Muscle of arm (tissue), 14 donors: ENCODE results near the gene RPEL1. TPM values are rescaled to one million over a fixed set of nuclear protein-coding genes. Genes with fewer than 3 reads are reported as not detected.
A peak's percentile ranks its signal among the peaks of the same experiment; 100 is the strongest.
"Not testable (repeated sequence)": the region's sequence is repeated elsewhere in the genome, so short reads cannot be mapped to it uniquely, and the experiment has no call there.

Experiments
- DNase-seq: peaks from one replicate; pipeline ENCODE4 v3.0.0-alpha.2; 2013
- long read RNA-seq, 11 donors: transcript quantifications; one replicate each; lab custom pipeline, GENCODE V29; 2026
- polyA plus RNA-seq, 12 donors: library from polyadenylated mRNA; unstranded; fragments of 120-200 nt; gene quantifications; one replicate each; pipeline ENCODE4 v1.2.1, GENCODE V29; 2013; ENCODE audit not compliant: insufficient read length in 12 of 12

Gene RPEL1
- not detected for polyA plus RNA-seq
- long read RNA-seq, donor 1: 0 reads
- long read RNA-seq, donor 2: 0 reads
- long read RNA-seq, donor 3: 0 reads
- long read RNA-seq, donor 4: 0 reads
- long read RNA-seq, donor 5: 0 reads
- long read RNA-seq, donor 6, partial matches to known transcripts: 0 of 1 reads
- long read RNA-seq, donor 6, other reads (novel, unspliced or antisense): 0 of 1 reads
- long read RNA-seq, donor 7: 0 reads
- long read RNA-seq, donor 8: 0 reads
- long read RNA-seq, donor 9: 0 reads
- long read RNA-seq, donor 10: 0 reads
- long read RNA-seq, donor 11: 0 reads

DNA sequence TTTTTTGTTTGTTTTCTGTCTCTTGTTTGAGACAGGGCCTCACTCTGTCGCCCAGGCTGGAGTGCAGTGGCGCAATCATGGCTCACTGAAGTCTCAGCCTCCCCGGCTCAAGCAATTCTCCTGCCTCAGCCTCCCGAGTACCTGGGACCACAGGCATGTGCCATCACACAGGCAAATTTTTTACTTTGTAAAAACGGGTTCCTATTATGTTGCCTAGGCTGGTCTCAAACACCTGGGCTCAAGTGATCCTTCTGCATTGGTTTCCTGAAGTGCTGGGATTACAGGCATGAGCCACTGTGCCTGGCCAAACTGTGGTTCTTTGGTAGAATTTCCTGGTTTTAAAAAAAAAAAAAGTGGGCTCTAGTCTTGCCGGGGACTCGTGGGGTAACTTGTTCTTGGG is at the start of gene RPEL1:
RPEL1 (plus strand) TSS at position 301 of the 400 bp plus-strand sequence. CDS start 110 bp downstream, outside the sequence.
- not testable (repeated sequence) for DNase-seq

DNA sequence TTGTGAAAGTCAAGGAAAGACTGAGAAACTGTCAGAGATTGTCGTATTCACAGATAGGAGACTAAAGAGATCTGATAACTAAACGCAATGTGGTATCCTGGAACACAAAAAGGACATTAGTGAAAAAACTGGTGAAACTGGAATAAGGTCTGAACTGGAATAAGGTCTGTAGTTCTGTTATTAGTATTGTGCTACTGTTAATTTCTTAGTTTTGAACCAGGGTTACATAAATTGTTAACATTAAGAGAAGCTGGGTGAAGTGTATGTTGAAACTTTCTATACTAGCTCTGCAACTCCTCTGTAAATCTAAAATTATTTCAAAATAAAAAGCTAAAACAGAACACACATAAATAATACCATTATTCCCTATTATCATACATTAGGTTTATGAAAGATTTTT is 49.2 kb upstream of the RPEL1 start:
- no peak for DNase-seq

GRCh38 chr10:103197174-103197573 is 48.5 kb upstream of the RPEL1 start:
- peak; percentile 13 for DNase-seq

DNA sequence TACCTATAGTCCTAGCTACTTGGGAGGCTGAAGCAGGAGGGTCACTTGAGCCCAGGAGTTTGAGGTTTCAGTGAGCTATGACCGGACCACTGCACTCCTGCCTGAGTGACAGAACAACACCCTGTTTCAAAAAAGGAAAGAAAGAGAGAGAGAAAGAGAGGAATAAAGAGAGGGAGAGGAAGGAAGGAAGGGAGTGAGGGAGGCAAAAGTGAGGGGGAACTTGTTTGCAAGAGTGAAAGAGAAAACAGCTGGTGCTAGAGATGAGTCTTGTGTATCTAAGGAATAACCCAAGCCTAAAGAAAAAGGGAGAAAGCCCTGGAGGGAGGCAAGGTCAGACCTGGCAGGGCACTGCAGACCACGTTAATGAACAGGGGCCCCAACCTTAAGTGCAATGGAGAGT is 47.8 kb upstream of the RPEL1 start:
- no peak for DNase-seq

GRCh38 chr10:103198648-103199047 is 47.0 kb upstream of the RPEL1 start:
- DNase-seq: no peak

DNA sequence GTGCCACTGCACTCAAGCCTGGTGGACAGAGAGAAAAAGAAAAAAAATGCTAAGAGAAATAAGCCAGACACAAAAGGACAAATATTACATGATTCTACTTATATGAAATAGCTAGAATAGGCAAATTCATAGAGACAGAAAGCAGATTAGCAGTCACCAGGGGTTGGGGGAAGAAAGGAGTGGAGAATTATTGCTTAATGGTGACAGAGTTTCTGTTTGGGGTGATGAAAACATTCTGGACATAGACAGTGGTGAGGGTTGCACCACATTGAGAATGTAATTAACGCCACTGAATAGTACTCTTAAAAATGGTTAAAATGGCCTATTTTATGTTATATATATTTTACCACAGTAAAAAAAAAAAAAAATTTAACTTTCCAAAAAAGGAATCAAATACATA is 46.2 kb upstream of the RPEL1 start:
- DNase-seq: no peak

GRCh38 chr10:103202319-103202718 is 43.4 kb upstream of the RPEL1 start:
- no peak for DNase-seq

GRCh38 chr10:103203466-103203865 is 42.2 kb upstream of the RPEL1 start:
- DNase-seq: no peak

DNA sequence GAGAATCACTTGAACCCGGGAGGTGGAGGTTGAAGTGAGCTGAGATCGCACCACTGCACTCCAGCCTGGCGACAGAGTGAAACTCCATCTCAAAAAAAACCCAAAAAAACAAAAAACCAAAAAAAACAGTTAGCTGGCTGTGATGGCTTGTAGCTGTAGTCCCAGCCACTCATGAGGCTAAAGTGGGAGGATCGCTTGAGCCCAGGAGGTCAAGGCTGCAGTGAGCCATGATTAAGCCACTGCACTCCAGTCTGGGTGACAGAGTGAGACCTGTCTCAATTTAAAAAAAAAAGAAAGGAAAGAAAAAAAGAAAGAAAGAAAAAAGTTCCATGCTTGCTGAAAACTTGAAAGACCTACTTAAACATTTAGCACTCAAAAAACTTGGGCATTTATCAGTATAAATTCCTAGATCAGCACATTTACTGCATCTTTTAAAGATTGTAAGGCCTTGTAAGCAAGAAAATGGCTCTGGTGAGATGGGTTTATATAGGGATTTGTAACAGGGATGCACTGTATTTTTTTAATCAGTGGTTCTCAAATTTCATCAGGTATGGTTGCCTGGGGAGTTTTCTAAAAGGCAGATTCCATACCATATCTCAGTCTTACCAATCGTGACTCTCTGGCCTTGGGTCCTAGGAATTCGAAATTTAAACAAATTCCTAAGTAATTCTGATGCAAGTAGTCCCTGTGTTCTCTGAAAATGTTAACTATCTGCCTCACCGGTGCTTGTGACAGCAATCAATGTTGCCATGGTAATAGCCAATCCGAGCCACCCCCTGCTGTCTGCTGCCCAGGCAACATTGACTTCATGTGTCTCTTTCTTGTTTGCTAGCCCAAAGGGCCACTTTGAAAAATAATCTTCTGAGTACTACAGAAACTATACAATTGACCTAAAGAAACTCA is 41.1 kb upstream of the RPEL1 start:
- DNase-seq: no peak

- DNase-seq: not testable (repeated sequence)
Measured at GRCh38 chr10:103205401-103205800, 40.3 kb upstream of the RPEL1 start.

GRCh38 chr10:103206715-103207114 is 39.0 kb upstream of the RPEL1 start:
- DNase-seq: not testable (repeated sequence)

DNA sequence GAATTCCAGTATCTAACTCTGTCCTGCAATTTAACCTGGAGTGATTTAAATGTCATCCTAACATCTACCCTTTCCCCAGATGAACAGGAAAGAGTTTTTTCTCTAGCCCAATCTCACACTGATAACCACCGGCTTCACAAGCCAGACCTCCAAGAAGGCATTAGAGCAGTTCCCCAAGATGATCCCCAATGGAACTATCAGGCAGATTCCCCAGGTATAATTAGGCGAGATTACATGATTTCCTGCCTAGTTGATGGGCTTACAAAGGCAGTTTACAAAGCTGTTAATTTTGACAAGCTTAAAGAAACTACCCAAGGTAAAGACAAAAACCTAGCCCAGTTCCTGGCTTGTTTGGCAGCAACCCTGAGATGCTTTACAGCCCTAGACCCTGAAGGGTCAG is 38.5 kb upstream of the RPEL1 start:
- no peak for DNase-seq

DNA sequence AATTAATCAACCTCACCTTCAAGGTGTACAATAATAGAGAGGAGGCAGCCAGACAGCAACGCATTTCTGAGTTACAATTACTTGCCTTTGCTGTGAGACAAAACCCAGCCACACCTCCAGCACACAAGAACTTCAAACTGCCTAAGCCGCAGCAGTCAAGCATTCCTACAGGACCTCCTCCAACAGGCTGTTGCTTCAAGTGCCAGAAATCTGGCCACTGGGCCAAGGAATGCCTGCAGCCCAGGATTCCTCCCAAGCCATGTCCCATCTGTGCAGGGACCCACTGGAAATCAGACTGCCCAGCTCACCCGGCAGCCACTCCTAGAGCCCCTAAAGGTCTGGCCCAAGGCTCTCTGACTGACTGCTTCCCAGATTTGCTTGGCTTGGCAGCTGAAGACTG is 38.0 kb upstream of the RPEL1 start:
- not testable (repeated sequence) for DNase-seq

- not testable (repeated sequence) for DNase-seq
Measured at GRCh38 chr10:103210262-103210661, 35.4 kb upstream of the RPEL1 start.

- DNase-seq: no peak
Measured at GRCh38 chr10:103215601-103216000, 30.1 kb upstream of the RPEL1 start.

DNA sequence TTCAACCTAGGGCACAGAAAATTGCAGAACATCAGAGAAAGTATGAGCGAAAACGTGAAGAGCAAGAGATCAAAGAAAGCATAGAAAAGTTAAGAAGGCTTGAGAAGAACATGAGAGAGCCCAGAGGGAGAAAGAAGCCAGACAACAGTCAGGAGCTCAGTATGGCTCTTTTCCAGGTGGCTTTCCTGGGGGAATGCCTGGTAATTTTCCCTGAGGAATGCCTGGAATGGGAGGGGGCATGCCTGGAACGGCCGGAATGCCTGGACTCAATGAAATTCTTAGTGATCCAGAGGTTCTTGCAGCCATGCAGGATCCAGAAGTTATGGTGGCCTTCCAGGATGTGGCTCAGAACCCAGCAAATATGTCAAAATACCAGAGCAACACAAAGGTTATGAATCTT is 29.3 kb upstream of the RPEL1 start:
- DNase-seq: not testable (repeated sequence)

- DNase-seq: no peak
Measured at GRCh38 chr10:103224133-103224532, 21.6 kb upstream of the RPEL1 start.

DNA sequence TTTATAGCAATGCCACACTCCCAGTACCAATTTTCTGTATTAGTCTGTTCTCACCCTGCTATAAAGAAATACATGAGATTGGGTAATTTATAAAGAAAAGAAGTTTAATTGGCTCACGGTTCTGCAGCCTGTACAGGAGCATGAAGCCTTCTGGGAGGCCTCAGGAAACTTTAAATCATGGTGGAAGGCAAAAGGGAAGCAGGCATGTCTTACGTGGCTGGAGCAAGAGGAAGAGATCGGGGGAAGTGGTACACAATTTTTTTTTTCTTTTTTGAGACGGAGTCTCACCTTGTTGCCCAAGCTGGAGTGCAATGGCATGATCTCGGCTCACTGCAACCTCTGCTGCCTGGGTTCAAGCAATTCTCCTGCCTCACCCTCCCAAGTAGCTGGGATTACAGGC is 21.0 kb upstream of the RPEL1 start:
- not testable (repeated sequence) for DNase-seq

- no peak for DNase-seq
Measured at GRCh38 chr10:103225939-103226338, 19.7 kb upstream of the RPEL1 start.

- DNase-seq: no peak
Measured at GRCh38 chr10:103227416-103227815, 18.3 kb upstream of the RPEL1 start.

DNA sequence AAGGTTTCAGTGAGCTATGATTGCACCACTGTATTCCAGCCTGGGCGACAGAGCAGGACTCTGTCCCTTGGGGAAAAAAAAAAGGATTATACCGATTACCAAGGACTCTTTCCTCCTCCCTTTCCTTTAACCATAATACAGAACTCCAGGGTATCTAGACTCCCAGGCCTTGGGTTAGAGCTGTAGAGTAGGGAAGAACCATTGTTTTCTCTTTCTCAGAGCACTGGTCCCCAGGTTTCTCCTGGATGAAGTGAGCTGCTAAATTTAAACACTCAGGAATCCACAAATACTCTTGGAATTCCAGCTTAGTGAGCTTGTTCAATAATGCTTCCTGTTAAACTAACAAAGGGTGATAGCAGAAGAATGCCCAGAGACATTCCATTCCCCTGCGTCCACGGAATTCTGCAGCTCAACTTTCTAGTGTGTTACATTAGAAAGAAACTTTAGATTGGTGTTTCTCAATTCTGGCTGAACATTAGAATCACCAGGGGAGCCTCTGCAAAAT is 14.6 kb upstream of the RPEL1 start:
- no peak for DNase-seq

DNA sequence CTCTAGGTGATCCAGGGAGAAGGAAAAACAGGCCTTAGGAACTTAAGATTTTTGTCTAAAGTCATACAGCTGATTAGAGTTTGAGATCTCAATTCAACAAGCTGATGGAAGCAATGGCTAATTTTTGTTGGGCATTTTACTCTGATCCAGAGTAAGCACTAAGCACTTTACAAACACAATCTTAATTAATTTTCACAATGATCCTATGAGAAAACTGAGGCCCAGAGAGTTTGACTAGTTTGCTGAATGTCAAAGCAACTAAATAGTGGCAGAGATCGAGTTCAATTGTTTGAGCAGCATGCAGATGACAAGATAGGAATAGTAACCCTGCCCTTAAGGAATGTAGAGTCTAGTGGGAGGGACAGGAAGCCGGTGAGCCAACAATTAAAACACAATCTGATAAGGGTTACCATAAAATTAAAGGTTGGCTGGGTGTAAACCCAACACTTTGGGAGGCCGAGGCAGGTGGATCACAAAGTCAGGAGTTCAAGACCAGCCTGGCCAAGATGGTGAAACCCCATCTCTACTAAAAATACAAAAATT is 13.5 kb upstream of the RPEL1 start:
- DNase-seq: no peak
